Endothelial cell of umbilical vein (primary cell): ENCODE measurements around the gene TMEM208. TPM values are rescaled to one million over a fixed set of nuclear protein-coding genes. Genes with fewer than 3 reads are reported as not detected.

Source experiments
- BruUV-seq: library from RNA; stranded (reverse); fragments of 400-500 nt; replicated peaks from 2 replicates; lab custom pipeline; 2021; lab: Mats Ljungman, UMichigan
- CTCF ChIA-PET: fragments of 300-600, 350-600 bp; sonication (Branson Sonifier 250); formaldehyde crosslinking; loops from one replicate; lab custom pipeline; 2021; ENCODE audit warnings: antibody characterized with exemption, inconsistent platforms; lab: Charles Lee
- POLR2A ChIA-PET: fragments of 300-600, 350-600 bp; sonication (Branson Sonifier 250); formaldehyde crosslinking; loops from one replicate; lab custom pipeline; 2021; ENCODE audit warnings: antibody characterized with exemption, inconsistent platforms; lab: Charles Lee
- DNase-seq: peaks from one replicate; pipeline ENCODE4 v3.0.0-alpha.2; 2011; ENCODE audit warnings: low read depth, low spot score
- FAIRE-seq: peaks from 2 replicates; lab custom pipeline; 2011; peaks lifted over from hg19 to GRCh38; lab: Jason Lieb, UNC
- H2AFZ ChIP-seq: 2 replicates; pipeline ENCODE4 v1.6.0; 2012; ENCODE audit warnings: low read depth, low read length, control low read depth, inconsistent platforms
- H3K27ac ChIP-seq: 2 replicates; pipeline ENCODE4 v1.5.1; 2011; ENCODE audit warnings: low read depth, mild to moderate bottlenecking, control low read depth, low read length, moderate library complexity; ENCODE audit not compliant: insufficient read depth
- H3K27me3 ChIP-seq, 2 experiments: 2 replicates each; pipeline versions ENCODE4 v1.6.0 to v1.6.1; 2011; ENCODE audit warnings: low read length in 2 of 2, mixed read lengths in 1 of 2; ENCODE audit not compliant: control insufficient read depth in 2 of 2, insufficient read depth in 2 of 2
- H3K36me3 ChIP-seq, 2 experiments: 2 replicates in 1 of 2; 3 replicates in 1 of 2; pipeline ENCODE4 v1.5.1; 2011; ENCODE audit warnings: low read length in 2 of 2, mild to moderate bottlenecking in 1 of 2, moderate library complexity in 1 of 2; ENCODE audit not compliant: control insufficient read depth in 2 of 2, insufficient read depth in 2 of 2; ENCODE audit errors: extremely low read depth in 1 of 2
- H3K4me1 ChIP-seq: 3 replicates; pipeline ENCODE4 v1.5.1; 2011; ENCODE audit warnings: mild to moderate bottlenecking, low read length; ENCODE audit not compliant: control insufficient read depth, insufficient read depth; ENCODE audit errors: extremely low read depth
- H3K4me2 ChIP-seq: 2 replicates; pipeline ENCODE4 v1.6.1; 2011; ENCODE audit warnings: low read length, control low read depth, mixed read lengths; ENCODE audit not compliant: insufficient read depth
- H3K4me3 ChIP-seq, 3 experiments: fragments of 200-600 bp in 1 of 3; sonication (generic), shearing (Covaris generic) in 1 of 3; replicated peaks in 1 of 3; 2 replicates each; pipeline ENCODE4 v1.5.1; 2011 to 2016; ENCODE audit warnings: control low read depth in 3 of 3, low read length in 3 of 3, mild to moderate bottlenecking in 2 of 3, inconsistent platforms in 1 of 3, low read depth in 1 of 3, moderate library complexity in 1 of 3; ENCODE audit not compliant: insufficient read depth in 1 of 3
- H3K79me2 ChIP-seq: 2 replicates; pipeline ENCODE4 v1.6.0; 2012; ENCODE audit warnings: low read length, inconsistent platforms; ENCODE audit not compliant: control insufficient read depth, insufficient read depth
- H3K9ac ChIP-seq: replicated peaks from 2 replicates; pipeline ENCODE3; 2011; ENCODE audit warnings: low read length, control low read depth; ENCODE audit not compliant: insufficient read depth; ENCODE audit errors: extremely low read depth
- H3K9me1 ChIP-seq: replicated peaks from 3 replicates; pipeline ENCODE4 v1.6.0; 2011; ENCODE audit warnings: mild to moderate bottlenecking, low read length; ENCODE audit not compliant: control insufficient read depth, insufficient read depth; ENCODE audit errors: extremely low read depth
- H3K9me3 ChIP-seq: replicated peaks from 2 replicates; pipeline ENCODE4 v1.5.1; 2012; ENCODE audit warnings: low read length, inconsistent platforms; ENCODE audit not compliant: control insufficient read depth, insufficient read depth
- H4K20me1 ChIP-seq: replicated peaks from 2 replicates; pipeline ENCODE3; 2011; ENCODE audit warnings: mild to moderate bottlenecking, low read length; ENCODE audit not compliant: control insufficient read depth, insufficient read depth; ENCODE audit errors: extremely low read depth
- CTCF ChIP-seq, 2 donors: IDR thresholded peaks; 1 replicate in 1 of 2; 2 replicates in 1 of 2; pipeline ENCODE4 v1.5.1; 2011; ENCODE audit warnings: low read length in 2 of 2, mild to moderate bottlenecking in 2 of 2, moderate library complexity in 2 of 2, control low read depth in 1 of 2, inconsistent platforms in 1 of 2, low read depth in 1 of 2; ENCODE audit not compliant: insufficient read depth in 1 of 2; ENCODE audit errors: extremely low read depth in 1 of 2
- EZH2 ChIP-seq: IDR thresholded peaks from 2 replicates; pipeline ENCODE4 v1.6.1; 2012; ENCODE audit warnings: borderline replicate concordance, low read depth, mild to moderate bottlenecking, moderate library complexity, low read length, inconsistent platforms; ENCODE audit not compliant: severe bottlenecking
- FOS ChIP-seq: IDR thresholded peaks from 2 replicates; pipeline ENCODE4 v1.6.1; 2011; ENCODE audit warnings: mild to moderate bottlenecking, low read length, moderate library complexity, borderline replicate concordance; ENCODE audit not compliant: insufficient read depth
- GATA2 ChIP-seq: IDR thresholded peaks from 2 replicates; pipeline ENCODE4 v1.7.0; 2011; ENCODE audit warnings: low read depth, mild to moderate bottlenecking, moderate library complexity, mixed read lengths, low read length; ENCODE audit not compliant: insufficient read length, insufficient read depth
- JUN ChIP-seq: IDR thresholded peaks from 2 replicates; pipeline ENCODE4 v1.6.1; 2011; ENCODE audit warnings: borderline replicate concordance, low read depth; ENCODE audit not compliant: insufficient read length, insufficient read depth
- MAX ChIP-seq: IDR thresholded peaks from 2 replicates; pipeline ENCODE4 v1.6.1; 2011; ENCODE audit not compliant: insufficient read depth, insufficient read length
- MYC ChIP-seq: IDR thresholded peaks from one replicate; pipeline ENCODE4 v1.6.1; 2011; ENCODE audit warnings: mild to moderate bottlenecking, low read depth, low read length
- POLR2A ChIP-seq: IDR thresholded peaks from 2 replicates; pipeline ENCODE4 v1.6.1; 2012; ENCODE audit warnings: low read depth, mild to moderate bottlenecking, control low read depth, low read length
- POLR2AphosphoS5 ChIP-seq: IDR thresholded peaks from 2 replicates; pipeline ENCODE4 v1.6.1; 2012; ENCODE audit warnings: low read depth, mild to moderate bottlenecking, control low read depth, low read length, moderate library complexity; ENCODE audit not compliant: insufficient read depth
- dilution Hi-C: fragments of 300-500 bp; cut with MboI; formaldehyde crosslinking; loops from one replicate; pipeline ENCODE4 v1.15.0; 2019; ENCODE audit warnings: low sequenced_read_pairs; ENCODE audit not compliant: extremely low pct_ligation_motif_present
- intact Hi-C: fragments of 100-400 bp; cut with micrococcal nuclease; formaldehyde crosslinking; loops from one replicate; pipeline ENCODE4 v1.10.0; 2022
- polyA plus RNA-seq, 4 experiments: library from polyadenylated mRNA; depleted of rRNA in 3 of 4; stranded (reverse) in 3 of 4; unstranded in 1 of 4; fragments of >200 nt; gene quantifications; 2 replicates each; pipeline versions ENCODE4 v1.2.1 to v1.2.3, GENCODE V29; 2011 to 2012; ENCODE audit warnings: missing spikeins in 1 of 4
- total RNA-seq: library from RNA; stranded (reverse); gene quantifications from 2 replicates; pipeline ENCODE4 v1.2.3, GENCODE V29; 2021

TMEM208 gene
- total and polyA plus RNA-seq, 2 donors (not counting 3 experiments of a cell fraction or from before 2014, with no cell fraction given) = 35.3 to 94.0 TPM

- H3K9me3 ChIP-seq = no peaks in the 10 kb centered on the region
- H3K4me1 ChIP-seq = peaks cover 43% of the 10 kb centered on the region
- ChIA-PET POLR2A (no interaction called here), CTCF (interaction anchor here (0.6 to 3.5 kb wide), 27 partner anchors 9 to 238 kb away, joined by 3 to 40 read pairs (median 6); partner anchors contain the start of genes CBFB, CES3, FBXL8 and HSF4)
- intact Hi-C loops = loop anchor here (1.0 kb wide), 3 partner anchors 25 to 231 kb away; no protein-coding TSS in a partner anchor
- no peaks in the 10 kb centered on the region for H4K20me1 ChIP-seq
- H2AFZ ChIP-seq = no peak overlapping the region
- no peak overlapping the region for H3K27ac ChIP-seq
- H3K27me3 ChIP-seq = no peaks in the 10 kb centered on the region
- no peak overlapping the region for H3K4me2 ChIP-seq
- dilution Hi-C loops = no loop called here
- no TSS peak for BruUV-seq
- H3K9ac ChIP-seq = no peak overlapping the region
- TF ChIP-seq POLR2A (no peak), MYC (no peak)
- peaks cover 13% of the 10 kb centered on the region for H3K79me2 ChIP-seq
- H3K4me3 ChIP-seq = no peak overlapping the region
- H3K36me3 ChIP-seq = no peaks in the 10 kb centered on the region
- no peak for FAIRE-seq
- no peaks in the 10 kb centered on the region for H3K9me1 ChIP-seq
- no peak for DNase-seq
Observed at GRCh38 chr16:67185651-67186134, 41.2 kb upstream of the TMEM208 start.

- POLR2A ChIA-PET = no interaction called here
- FAIRE-seq = no peak
Observed at GRCh38 chr16:67186550-67186950, 40.4 kb upstream of the TMEM208 start.

More at GRCh38 chr16:67186550-67186950, 40.4 kb upstream of the TMEM208 start:
- no peak overlapping the region for H2AFZ ChIP-seq
- dilution Hi-C loops (no loop called here), intact Hi-C loops (no loop called here)
- no peak overlapping the region for H3K4me3 ChIP-seq
- no peak overlapping the region for H3K27ac ChIP-seq
- H3K9me1 ChIP-seq = no peaks in the 10 kb centered on the region
- H3K79me2 ChIP-seq = peaks cover 13% of the 10 kb centered on the region
- H3K27me3 ChIP-seq = no peaks in the 10 kb centered on the region
- H3K36me3 ChIP-seq = no peaks in the 10 kb centered on the region
- CTCF ChIA-PET = interaction anchor here (0.7 to 1.6 kb wide), 3 partner anchors 11 to 218 kb away, joined by 3 to 5 read pairs (median 5); no protein-coding TSS in a partner anchor
- BruUV-seq = no TSS peak
- no peak overlapping the region for H3K9ac ChIP-seq
- no peaks in the 10 kb centered on the region for H3K9me3 ChIP-seq
- TF ChIP-seq POLR2AphosphoS5 (no peak), EZH2 (no peak), MAX (no peak), CTCF (IDR thresholded peaks at IDR 0.05; ENCODE audit: extremely low read depth in 1 of 2, insufficient read depth in 1 of 2, low read depth in 1 of 2, low read length in 2 of 2) (no peak), MYC (no peak), FOS (no peak), JUN (no peak), GATA2 (no peak)
- no peaks in the 10 kb centered on the region for H4K20me1 ChIP-seq
- no peak overlapping the region for H3K4me2 ChIP-seq
- no peak for DNase-seq
- peaks cover 44% of the 10 kb centered on the region for H3K4me1 ChIP-seq
